NK-92 (cell line): ENCODE results near the gene EXOSC5.
"Not testable (repeated sequence)": the region's sequence is repeated elsewhere in the genome, so short reads cannot be mapped to it uniquely, and the experiment has no call there.

Experiments
- DNase-seq: peaks from one replicate; lab custom pipeline; 2025; ENCODE audit not compliant: unreplicated experiment; lab: John Stamatoyannopoulos, UW

Gene EXOSC5

GRCh38 chr19:41408846-41409245 is 11.7 kb upstream of the EXOSC5 start:
- DNase-seq = not testable (repeated sequence)

DNA sequence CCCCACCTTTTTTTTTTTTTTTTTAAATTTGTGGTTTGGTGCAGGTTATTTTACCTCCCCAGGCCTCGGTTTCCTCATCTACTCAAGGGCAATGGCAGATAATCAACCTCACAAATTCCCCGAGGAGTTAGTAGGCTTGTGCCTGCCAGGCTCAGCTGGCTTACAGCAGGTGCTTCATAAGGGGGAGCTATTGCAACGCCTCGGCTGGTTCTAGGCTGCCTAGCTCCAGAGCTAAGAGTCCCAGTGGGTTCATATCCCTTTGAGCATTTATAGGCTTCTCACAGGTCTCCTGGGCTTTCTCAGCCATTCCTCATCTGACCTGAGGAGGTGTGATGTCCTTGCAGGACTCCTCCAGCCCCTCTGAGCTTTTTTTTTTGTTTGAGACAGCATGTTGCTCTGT is 11.1 kb upstream of the EXOSC5 start:
- no peak for DNase-seq

- DNase-seq = no peak
These were observed 10.1 kb upstream of the EXOSC5 start for GRCh38 chr19:41407271-41407670.

DNA sequence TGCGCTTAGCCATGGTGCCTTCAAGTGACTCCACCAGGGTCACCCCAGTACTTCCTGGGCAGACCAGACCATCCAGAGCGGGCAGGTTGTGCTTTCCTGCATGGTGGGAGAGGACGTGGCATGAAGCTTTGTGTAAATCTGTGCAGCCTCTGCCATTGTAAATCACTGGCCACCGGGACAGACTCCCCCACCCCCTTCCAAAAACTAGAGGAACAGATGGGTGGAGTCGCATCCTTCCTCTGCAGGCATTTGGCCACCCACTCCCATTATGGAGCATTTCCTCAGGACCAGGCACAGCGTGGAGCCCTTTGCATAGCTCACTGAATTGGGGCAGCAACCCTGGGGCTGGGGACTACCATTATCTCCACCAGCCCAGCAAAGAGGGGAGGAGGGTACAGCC is 8.6 kb upstream of the EXOSC5 start:
- DNase-seq = no peak

GRCh38 chr19:41403181-41403970 is 6.2 kb upstream of the EXOSC5 start:
- no peak for DNase-seq

DNA sequence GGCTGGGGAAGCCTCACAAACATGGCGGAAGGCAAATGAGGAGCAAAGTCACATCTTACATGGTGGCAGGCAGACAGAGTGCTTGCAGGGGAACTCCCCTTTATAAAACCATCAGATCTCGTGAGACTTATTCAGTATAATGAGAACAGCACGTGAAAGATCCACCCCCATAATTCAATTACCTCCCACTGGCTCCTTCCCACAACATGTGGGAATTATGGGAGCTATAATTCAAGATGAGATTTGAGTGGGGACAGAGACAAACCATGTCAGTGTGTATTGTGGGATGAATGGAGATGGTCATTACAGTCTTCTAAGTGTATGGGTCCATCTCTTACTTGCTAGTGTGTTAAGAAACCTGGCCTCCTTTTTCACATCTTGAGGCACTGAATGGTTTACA is 4.9 kb upstream of the EXOSC5 start:
- DNase-seq = no peak

DNA sequence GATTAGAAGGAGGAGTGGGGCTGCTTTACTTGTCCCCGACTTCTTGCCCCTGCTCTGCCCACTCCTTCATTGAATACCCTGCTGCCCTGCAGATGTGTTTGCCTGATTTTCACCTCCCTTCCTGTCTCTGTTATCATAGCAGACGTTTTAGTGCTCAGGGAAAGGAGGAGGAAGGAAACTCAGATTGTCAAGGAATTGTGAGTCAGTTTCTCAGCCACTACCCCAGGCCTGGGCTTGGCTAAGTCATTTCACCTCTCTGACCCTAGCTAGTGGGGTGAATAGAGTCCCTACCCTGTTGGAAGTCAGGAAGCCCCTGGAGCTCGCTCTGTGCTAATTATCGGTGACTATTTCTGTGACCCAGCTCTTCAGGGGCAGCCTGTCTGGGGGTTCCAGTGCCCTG is 4.3 kb upstream of the EXOSC5 start:
- no peak for DNase-seq

- no peak for DNase-seq
These were observed 2.4 kb upstream of the EXOSC5 start for GRCh38 chr19:41399525-41399924.

GRCh38 chr19:41399091-41399490 is 1.9 kb upstream of the EXOSC5 start:
- DNase-seq = no peak

DNA sequence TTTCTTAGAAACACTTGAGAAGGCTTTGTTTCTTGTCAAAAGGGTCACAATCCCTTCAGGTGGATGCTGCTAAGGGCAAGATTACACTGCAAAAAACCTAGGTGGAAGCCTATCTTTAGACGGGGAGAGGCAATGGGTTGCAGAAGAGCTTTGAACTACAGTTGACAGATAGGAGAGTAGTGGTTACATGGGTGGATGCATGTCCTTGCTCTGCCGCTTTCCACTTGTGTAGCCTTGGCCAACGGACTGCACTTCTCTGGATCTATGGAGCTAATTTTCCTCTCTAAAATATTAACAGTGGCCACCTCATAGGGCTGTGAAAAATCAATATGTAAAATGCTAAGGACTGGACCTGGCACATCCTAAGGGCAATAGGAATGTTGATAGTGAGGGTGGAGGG is 1.4 kb upstream of the EXOSC5 start:
- no peak for DNase-seq

DNA sequence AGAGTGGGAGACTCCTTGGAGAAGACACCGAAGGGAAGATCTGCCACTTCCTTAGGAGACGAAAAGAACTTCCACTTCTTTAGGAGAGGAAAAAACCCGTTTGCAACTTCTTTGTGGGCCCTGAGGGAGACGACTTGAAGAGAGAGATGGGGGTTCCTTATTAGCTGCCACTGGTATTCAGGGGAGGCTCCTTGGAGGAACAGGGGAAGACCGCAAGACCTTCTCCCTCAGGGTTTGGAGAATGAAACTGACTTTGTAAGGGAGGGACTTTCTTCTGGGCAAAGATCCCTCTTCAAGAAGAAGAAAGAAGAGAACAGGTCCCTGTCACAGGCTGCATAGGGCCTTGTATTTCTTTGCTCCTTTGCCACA is 875 bp upstream of the EXOSC5 start:
- no peak for DNase-seq

DNA sequence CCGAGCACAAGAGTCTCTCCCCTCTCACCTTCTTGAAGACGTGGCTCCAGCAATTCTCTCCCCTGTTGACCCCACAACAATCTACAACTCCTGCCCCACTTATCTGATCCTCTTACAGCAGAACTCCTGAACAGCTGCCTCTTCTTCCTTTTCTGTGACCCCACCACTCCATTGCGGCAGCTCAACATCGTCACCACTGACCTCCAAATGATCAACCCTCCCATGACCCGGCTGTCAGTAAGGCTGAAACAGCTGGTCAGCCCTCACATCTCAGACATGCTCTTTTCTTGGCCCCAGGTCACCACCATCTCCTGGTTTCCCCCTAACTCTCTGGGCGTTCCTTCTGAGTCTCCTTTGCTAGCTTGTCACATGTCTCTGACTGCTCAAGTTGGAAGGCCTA is 1.8 kb downstream of the EXOSC5 start:
- no peak for DNase-seq

- no peak for DNase-seq
These were observed 4.4 kb downstream of the EXOSC5 start for GRCh38 chr19:41392775-41393174.

GRCh38 chr19:41391618-41392017 is 5.5 kb downstream of the EXOSC5 start:
- DNase-seq = no peak

GRCh38 chr19:41386442-41386841 is 10.7 kb downstream of the EXOSC5 start:
- DNase-seq = no peak

DNA sequence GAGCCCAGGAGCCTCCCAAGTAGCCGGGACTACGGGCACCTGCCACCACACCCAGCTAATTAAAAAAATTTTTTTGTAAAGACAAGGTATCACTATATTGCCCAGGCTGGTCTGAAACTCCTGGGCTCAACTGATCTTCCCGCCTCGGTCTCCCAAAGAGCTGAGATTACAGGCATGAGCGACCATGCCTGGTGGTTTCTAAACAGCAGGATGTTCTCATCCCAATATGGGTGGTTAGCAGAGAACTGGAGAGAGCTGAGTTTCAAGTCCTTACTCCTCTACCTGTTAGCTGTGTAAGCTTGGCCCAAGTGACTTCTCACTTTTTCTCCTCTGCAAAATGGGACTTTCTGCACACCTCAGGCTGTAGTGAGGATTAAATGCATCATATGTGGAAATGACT is 12.8 kb downstream of the EXOSC5 start:
- no peak for DNase-seq

DNA sequence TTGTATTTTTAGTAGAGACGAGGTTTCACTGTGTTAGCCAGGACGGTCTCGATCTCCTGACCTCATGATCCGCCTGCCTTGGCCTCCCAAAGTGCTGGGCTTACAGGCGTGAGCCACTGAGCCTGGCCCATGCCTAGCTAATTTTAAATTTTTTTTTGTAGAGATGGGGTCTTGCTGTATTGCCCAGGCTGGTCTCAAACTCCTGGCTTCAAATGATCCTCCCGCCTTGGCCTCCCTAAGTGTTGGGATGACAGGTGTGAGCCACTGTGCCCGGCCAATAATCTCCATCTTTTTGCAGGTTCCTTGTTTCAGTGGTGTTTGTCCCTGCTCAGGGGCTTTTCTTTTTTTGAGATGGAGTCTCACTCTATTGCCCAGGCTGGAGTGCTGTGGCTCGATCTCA is 15.6 kb downstream of the EXOSC5 start:
- not testable (repeated sequence) for DNase-seq

DNA sequence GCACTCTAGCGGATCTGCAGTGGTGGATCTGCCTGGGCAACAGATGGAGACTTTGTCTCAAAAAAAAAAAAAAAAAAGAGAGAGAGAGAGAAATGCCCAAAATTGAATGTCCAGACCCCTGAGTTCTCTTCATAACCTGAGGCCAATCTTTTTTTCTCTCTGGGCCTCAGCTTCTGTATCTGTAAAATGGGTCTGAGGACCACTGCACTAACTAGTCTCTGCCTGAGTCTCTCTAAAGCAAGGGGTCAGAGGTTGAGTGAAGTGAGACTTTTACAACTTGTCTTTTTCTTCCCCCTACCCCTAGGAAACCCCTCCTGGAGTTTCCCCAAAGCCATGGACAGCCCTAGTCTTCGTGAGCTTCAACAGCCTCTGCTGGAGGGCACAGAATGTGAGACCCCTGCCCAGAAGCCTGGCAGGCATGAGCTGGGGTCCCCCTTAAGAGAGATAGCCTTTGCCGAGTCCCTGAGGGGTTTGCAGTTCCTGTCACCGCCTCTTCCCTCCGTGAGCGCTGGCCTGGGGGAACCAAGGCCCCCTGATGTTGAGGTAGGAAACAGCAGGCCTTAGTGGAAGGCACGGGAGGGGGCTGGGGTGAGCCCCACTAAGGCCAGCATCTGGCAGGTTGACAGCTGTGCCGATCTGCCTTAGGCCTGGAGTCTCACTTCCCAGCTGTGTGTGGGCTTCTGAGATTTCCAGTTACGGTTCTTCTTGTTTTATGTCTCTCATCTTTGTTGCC is 19.0 kb downstream of the EXOSC5 start:
- no peak for DNase-seq

GRCh38 chr19:41376998-41377365 is 20.2 kb downstream of the EXOSC5 start:
- no peak for DNase-seq

DNA sequence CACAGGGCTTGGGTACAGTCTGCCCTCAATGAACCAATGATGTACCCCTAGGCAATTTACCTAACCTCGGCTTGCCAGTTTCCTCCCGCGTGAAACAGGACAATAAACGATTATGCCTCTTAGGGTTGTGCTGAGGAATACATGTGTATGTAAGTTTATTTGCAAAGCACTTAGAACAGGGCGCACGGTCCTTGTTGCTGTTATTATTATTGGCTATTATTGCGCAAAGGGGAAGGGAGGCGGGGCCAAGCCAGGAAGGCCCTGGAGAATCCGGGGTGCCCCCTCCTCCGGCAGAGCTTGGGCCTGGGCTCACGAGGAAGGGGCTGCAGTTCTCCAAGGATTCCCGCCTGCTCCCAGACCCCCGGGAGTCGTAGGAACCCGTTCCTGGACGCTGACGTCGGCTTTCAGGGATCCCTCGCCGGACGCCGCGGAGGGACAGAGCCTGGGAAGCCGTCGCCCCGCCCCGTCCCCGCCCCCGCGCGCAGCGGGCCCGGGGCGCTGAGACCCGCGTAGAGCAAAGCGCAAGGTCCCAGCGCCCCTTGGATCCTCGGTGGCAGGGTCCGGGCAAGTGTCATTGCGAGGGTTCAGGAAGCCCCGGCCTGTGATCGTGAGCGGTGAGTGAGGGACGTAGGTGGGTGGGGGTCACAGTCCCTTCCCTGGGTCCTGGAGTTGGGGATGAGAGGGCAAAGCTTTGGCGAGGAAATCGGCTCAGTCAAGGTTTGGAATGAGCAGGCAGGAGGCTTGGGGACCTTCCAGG is 20.7 kb downstream of the EXOSC5 start, which contains the start of gene TMEM91:
TSS of gene TMEM91 (plus strand) at position 293 of the 757 bp plus-strand sequence. CDS start 1,777 bp downstream, outside the sequence.
- no peak for DNase-seq

- no peak for DNase-seq
These were observed 23.2 kb downstream of the EXOSC5 start for GRCh38 chr19:41373993-41374392.

- DNase-seq = no peak
These were observed 24.7 kb downstream of the EXOSC5 start for GRCh38 chr19:41372501-41372900.
